ENCODE results near the gene SF3A2.

SF3A2 gene

GRCh38 chr19:2207991-2208860 lies 28.4 kb upstream of the SF3A2 start:
- DNase-seq, result peak in 1 of 2 experiments; percentile 18

GRCh38 chr19:2208975-2209374 lies 27.6 kb upstream of the SF3A2 start:
- DNase-seq, result no peak

GRCh38 chr19:2209408-2209807 lies 27.2 kb upstream of the SF3A2 start:
- DNase-seq, result no peak

- DNase-seq, result no peak
Measured at GRCh38 chr19:2210206-2210605, 26.4 kb upstream of the SF3A2 start.

GRCh38 chr19:2210987-2211740 lies 25.5 kb upstream of the SF3A2 start:
- DNase-seq, result no peak

GRCh38 chr19:2212861-2213711 lies 23.5 kb upstream of the SF3A2 start:
- no peak for DNase-seq

GRCh38 chr19:2213799-2214198 lies 22.8 kb upstream of the SF3A2 start:
- no peak for DNase-seq

- no peak for DNase-seq
Measured at GRCh38 chr19:2214251-2214650, 22.4 kb upstream of the SF3A2 start.

- no peak for DNase-seq
Measured at GRCh38 chr19:2215281-2215751, 21.3 kb upstream of the SF3A2 start.

GRCh38 chr19:2216361-2217225 lies 20.0 kb upstream of the SF3A2 start:
- no peak for DNase-seq

GRCh38 chr19:2217591-2217990 lies 19.0 kb upstream of the SF3A2 start:
- DNase-seq, result no peak

- DNase-seq, result no peak
Measured at GRCh38 chr19:2219726-2220125, 16.9 kb upstream of the SF3A2 start.

GRCh38 chr19:2221250-2221831 lies 15.3 kb upstream of the SF3A2 start:
- no peak for DNase-seq

GRCh38 chr19:2221918-2222317 lies 14.7 kb upstream of the SF3A2 start:
- DNase-seq, result no peak

GRCh38 chr19:2223391-2223790 lies 13.2 kb upstream of the SF3A2 start:
- no peak for DNase-seq

GRCh38 chr19:2223959-2224358 lies 12.7 kb upstream of the SF3A2 start:
- DNase-seq, result no peak

GRCh38 chr19:2224754-2225349 lies 11.8 kb upstream of the SF3A2 start:
- DNase-seq, result no peak

- no peak for DNase-seq
Measured at GRCh38 chr19:2225415-2226050, 11.1 kb upstream of the SF3A2 start.

- DNase-seq, result no peak
Measured at GRCh38 chr19:2226051-2226839, 10.4 kb upstream of the SF3A2 start.

- no peak for DNase-seq
Measured at GRCh38 chr19:2226840-2227360, 9.7 kb upstream of the SF3A2 start.

Measured in NCI-H524 (cell line).